Epithelial cell of proximal tubule (primary cell): ENCODE measurements around the gene VMAC. TPM values are rescaled to one million over a fixed set of nuclear protein-coding genes. Genes with fewer than 3 reads are reported as not detected.

Source experiments
- DNase-seq: peaks from one replicate; pipeline ENCODE4 v3.0.0-alpha.2; 2011; ENCODE audit warnings: low read depth
- H3K4me3 ChIP-seq: 2 replicates; pipeline ENCODE4 v1.5.1; 2011; ENCODE audit warnings: low read depth, mild to moderate bottlenecking, low read length
- total RNA-seq: library from RNA; depleted of rRNA; stranded (reverse); fragments of >200 nt; gene quantifications from 2 replicates; pipeline ENCODE4 v1.2.3, GENCODE V29; 2015
- TF ChIP-seq, protein P1 (sequence below): conservative IDR thresholded peaks from 2 replicates; pipeline ENCODE4 v1.5.1; 2012; ENCODE audit warnings: low read depth, mild to moderate bottlenecking, low read length

VMAC gene
- total RNA-seq, 1 donor from 2014 or later: 2.2 TPM

- no peak overlapping the region for H3K4me3 ChIP-seq
- TF ChIP-seq, protein P1, sequence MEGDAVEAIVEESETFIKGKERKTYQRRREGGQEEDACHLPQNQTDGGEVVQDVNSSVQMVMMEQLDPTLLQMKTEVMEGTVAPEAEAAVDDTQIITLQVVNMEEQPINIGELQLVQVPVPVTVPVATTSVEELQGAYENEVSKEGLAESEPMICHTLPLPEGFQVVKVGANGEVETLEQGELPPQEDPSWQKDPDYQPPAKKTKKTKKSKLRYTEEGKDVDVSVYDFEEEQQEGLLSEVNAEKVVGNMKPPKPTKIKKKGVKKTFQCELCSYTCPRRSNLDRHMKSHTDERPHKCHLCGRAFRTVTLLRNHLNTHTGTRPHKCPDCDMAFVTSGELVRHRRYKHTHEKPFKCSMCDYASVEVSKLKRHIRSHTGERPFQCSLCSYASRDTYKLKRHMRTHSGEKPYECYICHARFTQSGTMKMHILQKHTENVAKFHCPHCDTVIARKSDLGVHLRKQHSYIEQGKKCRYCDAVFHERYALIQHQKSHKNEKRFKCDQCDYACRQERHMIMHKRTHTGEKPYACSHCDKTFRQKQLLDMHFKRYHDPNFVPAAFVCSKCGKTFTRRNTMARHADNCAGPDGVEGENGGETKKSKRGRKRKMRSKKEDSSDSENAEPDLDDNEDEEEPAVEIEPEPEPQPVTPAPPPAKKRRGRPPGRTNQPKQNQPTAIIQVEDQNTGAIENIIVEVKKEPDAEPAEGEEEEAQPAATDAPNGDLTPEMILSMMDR: no peak
- DNase-seq: no peak
These were observed 11.6 kb downstream of the VMAC start for GRCh38 chr19:5916181-5916708.

GRCh38 chr19:5917431-5918107 is 12.9 kb downstream of the VMAC start:
- DNase-seq: no peak
- TF ChIP-seq, protein P1: no peak
- H3K4me3 ChIP-seq: no peak overlapping the region

DNA sequence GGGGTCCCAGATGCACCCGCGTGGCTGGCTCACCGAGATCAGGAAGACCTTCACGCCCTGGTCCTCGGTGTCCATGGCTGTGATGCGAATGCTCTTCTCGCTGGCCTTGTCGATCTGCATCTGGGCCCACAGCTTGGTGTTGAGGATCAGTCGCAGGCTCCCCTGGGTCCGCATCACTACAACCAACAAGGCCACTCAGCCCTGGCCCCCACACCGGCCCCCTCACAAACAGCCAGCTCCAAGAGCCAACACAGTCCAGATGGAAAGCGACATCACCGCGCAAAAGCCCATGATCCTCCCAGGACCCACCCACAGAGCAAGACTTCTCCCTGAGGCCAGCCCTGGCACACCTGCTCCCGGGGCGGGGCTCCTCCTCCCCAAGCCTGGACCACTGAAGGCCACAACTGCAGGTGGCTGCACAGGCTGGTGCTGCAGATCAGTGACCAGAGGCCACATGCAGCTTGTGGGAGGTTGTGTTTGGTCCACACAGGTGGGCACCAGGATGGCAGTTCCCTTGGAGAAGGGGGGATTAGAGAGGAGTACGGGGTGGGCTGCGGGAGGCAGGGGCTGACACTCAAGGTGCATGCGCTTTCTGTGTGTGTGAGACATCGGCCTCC is 13.9 kb downstream of the VMAC start:
- no peak overlapping the region for H3K4me3 ChIP-seq
- no peak for DNase-seq
- TF ChIP-seq, protein P1: no peak

DNA sequence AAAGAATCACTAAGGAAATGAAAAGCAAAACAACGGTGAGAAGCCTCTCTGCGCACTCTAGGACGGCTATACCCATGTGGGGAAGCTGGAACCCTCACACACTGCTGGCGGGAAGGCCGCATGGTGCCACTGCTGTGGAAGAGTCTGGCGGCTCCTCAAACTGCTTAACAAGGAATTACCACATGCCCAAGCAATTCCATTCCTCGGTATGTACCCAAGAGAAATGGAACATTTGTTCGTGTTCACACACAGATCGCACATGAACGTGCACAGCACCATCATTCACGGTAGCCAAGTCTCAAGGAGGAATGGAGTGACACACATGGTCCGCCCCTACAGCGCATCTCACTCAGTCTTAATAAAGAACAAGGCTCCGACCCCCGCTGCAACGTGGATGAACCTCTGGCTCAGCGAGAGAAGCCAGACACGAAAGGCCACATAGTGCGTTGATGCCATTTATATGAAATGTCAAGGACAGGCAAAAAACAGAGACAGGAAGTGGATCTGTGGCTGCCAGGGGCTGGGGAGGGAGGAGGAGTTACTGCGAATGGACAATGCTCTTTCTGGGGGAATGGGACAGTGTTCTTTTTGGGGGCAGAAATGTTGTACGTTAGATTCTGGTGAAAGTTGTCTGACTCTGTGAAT is 17.0 kb downstream of the VMAC start:
- DNase-seq: no peak
- TF ChIP-seq, protein P1: no peak
- no peak overlapping the region for H3K4me3 ChIP-seq

GRCh38 chr19:5922161-5922545 is 17.5 kb downstream of the VMAC start:
- no peak for DNase-seq
- no peak overlapping the region for H3K4me3 ChIP-seq
- TF ChIP-seq, protein P1: no peak

GRCh38 chr19:5923356-5923755 is 18.7 kb downstream of the VMAC start:
- no peak overlapping the region for H3K4me3 ChIP-seq
- DNase-seq: no peak
- TF ChIP-seq, protein P1: no peak
